ENCODE data around the gene GALNT3. TPM values are rescaled to one million over a fixed set of nuclear protein-coding genes. Genes with fewer than 3 reads are reported as not detected.

The GALNT3 gene
- total and polyA plus RNA-seq, 2 experiments from 2014 or later: 0.40 to 1.1 TPM

DNA sequence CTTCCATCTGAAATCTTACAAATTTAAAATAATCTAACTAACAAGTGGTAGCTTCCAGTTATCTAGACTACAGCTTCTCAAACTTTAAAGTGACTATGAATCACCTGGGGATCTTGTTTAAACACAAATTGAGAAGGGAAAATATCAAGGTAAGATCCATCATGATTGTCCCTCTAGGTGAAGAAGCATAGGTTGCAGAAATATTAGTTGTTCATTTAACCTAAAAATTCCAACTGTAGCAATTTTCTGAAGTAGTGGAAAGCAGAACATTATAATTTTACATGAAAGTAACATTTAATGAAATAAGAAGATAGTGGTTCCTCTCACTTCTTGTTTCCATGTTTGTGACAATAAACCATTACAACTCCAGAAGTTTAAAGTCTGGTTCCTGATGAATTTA lies 17.3 kb downstream of the GALNT3 start:
- H2AFZ ChIP-seq: no peak overlapping the region
- in situ Hi-C loops (cut with MboI): no loop called here
- TF ChIP-seq EZH2phosphoT487 (IDR thresholded peaks at IDR 0.05; ENCODE audit: insufficient read depth, low read depth) (no peak), EZH2 (IDR thresholded peaks at IDR 0.05; ENCODE audit: insufficient read depth, poor library complexity, severe bottlenecking) (no peak)
- no peaks in the 10 kb centered on the region for H3K79me2 ChIP-seq (ENCODE audit: insufficient read depth)
- DNase-seq: no peak
- H3K4me2 ChIP-seq (ENCODE audit: unreplicated experiment): no peak overlapping the region
- no peaks in the 10 kb centered on the region for H3K9me3 ChIP-seq (ENCODE audit: low read depth)
- no peaks in the 10 kb centered on the region for H4K20me1 ChIP-seq (ENCODE audit: insufficient read depth)
- H3K36me3 ChIP-seq (ENCODE audit: low read depth): no peaks in the 10 kb centered on the region
- H3K4me1 ChIP-seq (ENCODE audit: insufficient read depth): no peaks in the 10 kb centered on the region
- no peaks in the 10 kb centered on the region for H3K27me3 ChIP-seq (replicated peaks; ENCODE audit: insufficient read depth)
- no peaks in the 10 kb centered on the region for H3K9me2 ChIP-seq (ENCODE audit: insufficient read depth)
- H3K4me3 ChIP-seq: no peak overlapping the region
- no peaks in the 10 kb centered on the region for H3F3A ChIP-seq (ENCODE audit: insufficient read depth)
- no peak overlapping the region for H3K9ac ChIP-seq
- no peak overlapping the region for H3K27ac ChIP-seq

GRCh38 chr2:165776013-165776412 lies 18.0 kb downstream of the GALNT3 start:
- H3K9ac ChIP-seq: no peak overlapping the region
- no peaks in the 10 kb centered on the region for H3K36me3 ChIP-seq (ENCODE audit: low read depth)
- no peaks in the 10 kb centered on the region for H3K79me2 ChIP-seq (ENCODE audit: insufficient read depth)
- no peaks in the 10 kb centered on the region for H3K9me2 ChIP-seq (ENCODE audit: insufficient read depth)
- 30 to 36% methylated on average over 4 of the region's 4 CpGs for WGBS, 2 experiments (ENCODE audit: low coverage in 1 of 2, low lambda C conversion rate in 2 of 2, missing lambda C conversion rate in 2 of 2)
- in situ Hi-C loops (cut with MboI): no loop called here
- no peak overlapping the region for H3K27ac ChIP-seq
- H3K4me2 ChIP-seq (ENCODE audit: unreplicated experiment): no peak overlapping the region
- no peaks in the 10 kb centered on the region for H3K9me3 ChIP-seq (ENCODE audit: low read depth)
- H3K27me3 ChIP-seq (replicated peaks; ENCODE audit: insufficient read depth): no peaks in the 10 kb centered on the region
- H3K4me1 ChIP-seq (ENCODE audit: insufficient read depth): no peaks in the 10 kb centered on the region
- H3K4me3 ChIP-seq: no peak overlapping the region
- TF ChIP-seq EZH2phosphoT487 (IDR thresholded peaks at IDR 0.05; ENCODE audit: insufficient read depth, low read depth) (no peak), EZH2 (IDR thresholded peaks at IDR 0.05; ENCODE audit: insufficient read depth, poor library complexity, severe bottlenecking) (no peak)
- H2AFZ ChIP-seq: no peak overlapping the region
- no peak for DNase-seq
- no peaks in the 10 kb centered on the region for H4K20me1 ChIP-seq (ENCODE audit: insufficient read depth)
- no peaks in the 10 kb centered on the region for H3F3A ChIP-seq (ENCODE audit: insufficient read depth)

DNA sequence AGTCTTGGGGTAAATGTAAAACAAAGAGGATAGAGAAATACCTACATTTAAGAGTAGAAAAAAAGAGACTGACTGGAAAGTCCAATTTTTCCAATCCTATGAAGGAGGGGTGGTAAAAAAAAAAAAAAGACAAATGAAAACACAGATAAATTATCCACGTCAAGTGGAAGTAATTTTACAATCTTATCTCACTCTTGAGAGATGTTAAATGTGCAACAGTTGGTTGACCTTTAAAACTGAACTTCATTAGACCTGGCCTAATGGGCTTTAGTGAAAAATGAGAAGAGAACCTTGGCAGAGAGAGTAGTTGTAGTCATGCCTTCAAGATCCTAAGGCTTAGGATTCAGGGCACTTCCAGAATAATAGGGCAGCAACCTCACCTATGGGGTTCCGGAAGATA lies 20.4 kb downstream of the GALNT3 start:
- no peaks in the 10 kb centered on the region for H4K20me1 ChIP-seq (ENCODE audit: insufficient read depth)
- TF ChIP-seq EZH2phosphoT487 (IDR thresholded peaks at IDR 0.05; ENCODE audit: insufficient read depth, low read depth) (no peak), EZH2 (IDR thresholded peaks at IDR 0.05; ENCODE audit: insufficient read depth, poor library complexity, severe bottlenecking) (no peak)
- H3K4me3 ChIP-seq: no peak overlapping the region
- no peak overlapping the region for H2AFZ ChIP-seq
- DNase-seq: no peak
- H3K4me2 ChIP-seq (ENCODE audit: unreplicated experiment): no peak overlapping the region
- no peaks in the 10 kb centered on the region for H3F3A ChIP-seq (ENCODE audit: insufficient read depth)
- H3K79me2 ChIP-seq (ENCODE audit: insufficient read depth): no peaks in the 10 kb centered on the region
- no peaks in the 10 kb centered on the region for H3K9me2 ChIP-seq (ENCODE audit: insufficient read depth)
- no peaks in the 10 kb centered on the region for H3K27me3 ChIP-seq (replicated peaks; ENCODE audit: insufficient read depth)
- H3K9me3 ChIP-seq (ENCODE audit: low read depth): no peaks in the 10 kb centered on the region
- H3K9ac ChIP-seq: no peak overlapping the region
- no peak overlapping the region for H3K27ac ChIP-seq
- H3K36me3 ChIP-seq (ENCODE audit: low read depth): no peaks in the 10 kb centered on the region
- 67 to 86% methylated on average over 2 of the region's 2 CpGs for WGBS, 2 experiments (ENCODE audit: low coverage in 1 of 2, low lambda C conversion rate in 2 of 2, missing lambda C conversion rate in 2 of 2)
- no peaks in the 10 kb centered on the region for H3K4me1 ChIP-seq (ENCODE audit: insufficient read depth)
- in situ Hi-C loops (cut with MboI): no loop called here

- H3K4me2 ChIP-seq (ENCODE audit: unreplicated experiment): no peak overlapping the region
- no peaks in the 10 kb centered on the region for H3K9me2 ChIP-seq (ENCODE audit: insufficient read depth)
- no peak for DNase-seq
- H3K27me3 ChIP-seq (replicated peaks; ENCODE audit: insufficient read depth): no peaks in the 10 kb centered on the region
- H3K27ac ChIP-seq: no peak overlapping the region
- no peaks in the 10 kb centered on the region for H3K36me3 ChIP-seq (ENCODE audit: low read depth)
- H4K20me1 ChIP-seq (ENCODE audit: insufficient read depth): no peaks in the 10 kb centered on the region
- no peaks in the 10 kb centered on the region for H3K9me3 ChIP-seq (ENCODE audit: low read depth)
- TF ChIP-seq EZH2 (IDR thresholded peaks at IDR 0.05; ENCODE audit: insufficient read depth, poor library complexity, severe bottlenecking): no peak
- TF ChIP-seq EZH2phosphoT487 (IDR thresholded peaks at IDR 0.05; ENCODE audit: insufficient read depth, low read depth): no peak
- H3K9ac ChIP-seq: no peak overlapping the region
- H3K4me3 ChIP-seq: no peak overlapping the region
- no peaks in the 10 kb centered on the region for H3K4me1 ChIP-seq (ENCODE audit: insufficient read depth)
- H3K79me2 ChIP-seq (ENCODE audit: insufficient read depth): no peaks in the 10 kb centered on the region
- in situ Hi-C loops (cut with MboI): no loop called here
- no peak overlapping the region for H2AFZ ChIP-seq
- 53 to 59% methylated on average over 3 of the region's 3 CpGs for WGBS, 2 experiments (ENCODE audit: low coverage in 1 of 2, low lambda C conversion rate in 2 of 2, missing lambda C conversion rate in 2 of 2)
- H3F3A ChIP-seq (ENCODE audit: insufficient read depth): no peaks in the 10 kb centered on the region
These were observed 21.9 kb downstream of the GALNT3 start for GRCh38 chr2:165772183-165772582.

DNA sequence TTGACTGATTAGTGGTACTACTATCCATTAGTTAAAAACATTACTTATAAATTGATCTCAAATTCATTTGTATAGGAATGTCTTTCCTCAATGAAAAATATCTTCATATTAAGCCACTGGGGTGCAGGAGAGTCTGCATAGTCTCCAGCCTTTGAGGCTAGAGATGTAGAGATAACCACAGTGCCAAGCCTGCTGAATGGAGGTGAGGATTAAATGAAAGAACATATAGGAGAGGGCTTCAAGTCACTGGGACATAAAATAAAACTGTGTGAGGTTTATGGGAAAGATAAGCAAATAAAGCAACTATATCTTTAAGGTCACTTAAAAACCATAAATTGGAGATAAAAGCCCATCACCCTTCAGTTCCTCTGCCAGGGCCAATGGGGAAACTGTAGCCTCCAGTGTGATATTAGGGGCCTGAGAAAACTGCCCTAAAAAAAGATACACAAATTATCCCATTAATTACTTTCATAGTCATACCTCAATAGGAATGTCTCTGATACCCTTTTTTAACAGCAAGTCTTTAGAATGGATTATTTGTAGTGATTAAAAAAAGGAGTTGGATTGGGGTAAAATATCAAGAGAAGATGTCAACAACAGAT lies 27.6 kb downstream of the GALNT3 start:
- DNase-seq: no peak
- in situ Hi-C loops (cut with MboI): no loop called here

More for the DNA sequence above, 27.6 kb downstream of the GALNT3 start:
- no peaks in the 10 kb centered on the region for H3K27me3 ChIP-seq (replicated peaks; ENCODE audit: insufficient read depth)
- peaks cover 3% of the 10 kb centered on the region; the same call in 1 of the 2 replicates for H3K4me1 ChIP-seq (ENCODE audit: insufficient read depth)
- H3K27ac ChIP-seq: no peak overlapping the region
- no peak overlapping the region for H3K4me3 ChIP-seq
- no peak overlapping the region for H2AFZ ChIP-seq
- no peaks in the 10 kb centered on the region for H3K36me3 ChIP-seq (ENCODE audit: low read depth)
- H3K9me2 ChIP-seq (ENCODE audit: insufficient read depth): no peaks in the 10 kb centered on the region
- H3F3A ChIP-seq (ENCODE audit: insufficient read depth): no peaks in the 10 kb centered on the region
- H3K9ac ChIP-seq: no peak overlapping the region
- H4K20me1 ChIP-seq (ENCODE audit: insufficient read depth): no peaks in the 10 kb centered on the region
- no peak overlapping the region for H3K4me2 ChIP-seq (ENCODE audit: unreplicated experiment)
- no peaks in the 10 kb centered on the region for H3K79me2 ChIP-seq (ENCODE audit: insufficient read depth)
- no peak for TF ChIP-seq EZH2phosphoT487 (IDR thresholded peaks at IDR 0.05; ENCODE audit: insufficient read depth, low read depth)
- no peak for TF ChIP-seq EZH2 (IDR thresholded peaks at IDR 0.05; ENCODE audit: insufficient read depth, poor library complexity, severe bottlenecking)
- H3K9me3 ChIP-seq (ENCODE audit: low read depth): no peaks in the 10 kb centered on the region
